ENCODE data around the gene CCNI.
"Not testable (repeated sequence)": the region's sequence is repeated elsewhere in the genome, so short reads cannot be mapped to it uniquely, and the experiment has no call there.

Gene CCNI

GRCh38 chr4:77092975-77093374, 17.2 kb upstream of the CCNI start:
- H3K36me3 Mint-ChIP-seq (ENCODE audit: low read depth): no peaks in the 10 kb centered on the region
- TF ChIP-seq CTCF (IDR thresholded peaks at IDR 0.05; ENCODE audit: unreplicated experiment in 3 of 3): no peak
- no peak overlapping the region for H3K4me3 Mint-ChIP-seq
- peak overlapping the region; percentile 9 to 26 (median 13) for H3K27ac Mint-ChIP-seq
- H3K9me3 Mint-ChIP-seq: no peaks in the 10 kb centered on the region
- H3K27me3 Mint-ChIP-seq (ENCODE audit: low read depth): no peaks in the 10 kb centered on the region
- H3K4me1 Mint-ChIP-seq: peaks cover 25% of the 10 kb centered on the region

- H3K27ac Mint-ChIP-seq: peak overlapping the region in 2 of 3 experiments; percentile 15 to 47
- no peaks in the 10 kb centered on the region for H3K27me3 Mint-ChIP-seq (ENCODE audit: low read depth)
- TF ChIP-seq CTCF (IDR thresholded peaks at IDR 0.05; ENCODE audit: unreplicated experiment in 3 of 3): no peak
- no peak overlapping the region for H3K4me3 Mint-ChIP-seq
- no peaks in the 10 kb centered on the region for H3K9me3 Mint-ChIP-seq
- peaks cover 4% of the 10 kb centered on the region for H3K36me3 Mint-ChIP-seq (ENCODE audit: low read depth)
- peaks cover 21% of the 10 kb centered on the region for H3K4me1 Mint-ChIP-seq
Observed at GRCh38 chr4:77089866-77090265, 14.1 kb upstream of the CCNI start.

GRCh38 chr4:77087027-77087426, 11.2 kb upstream of the CCNI start:
- H3K4me3 Mint-ChIP-seq; H3K9me3 Mint-ChIP-seq; H3K27ac Mint-ChIP-seq; H3K36me3 Mint-ChIP-seq (ENCODE audit: low read depth); H3K27me3 Mint-ChIP-seq (ENCODE audit: low read depth): not testable (repeated sequence)
- H3K4me1 Mint-ChIP-seq: peaks cover 38% of the 10 kb centered on the region

DNA sequence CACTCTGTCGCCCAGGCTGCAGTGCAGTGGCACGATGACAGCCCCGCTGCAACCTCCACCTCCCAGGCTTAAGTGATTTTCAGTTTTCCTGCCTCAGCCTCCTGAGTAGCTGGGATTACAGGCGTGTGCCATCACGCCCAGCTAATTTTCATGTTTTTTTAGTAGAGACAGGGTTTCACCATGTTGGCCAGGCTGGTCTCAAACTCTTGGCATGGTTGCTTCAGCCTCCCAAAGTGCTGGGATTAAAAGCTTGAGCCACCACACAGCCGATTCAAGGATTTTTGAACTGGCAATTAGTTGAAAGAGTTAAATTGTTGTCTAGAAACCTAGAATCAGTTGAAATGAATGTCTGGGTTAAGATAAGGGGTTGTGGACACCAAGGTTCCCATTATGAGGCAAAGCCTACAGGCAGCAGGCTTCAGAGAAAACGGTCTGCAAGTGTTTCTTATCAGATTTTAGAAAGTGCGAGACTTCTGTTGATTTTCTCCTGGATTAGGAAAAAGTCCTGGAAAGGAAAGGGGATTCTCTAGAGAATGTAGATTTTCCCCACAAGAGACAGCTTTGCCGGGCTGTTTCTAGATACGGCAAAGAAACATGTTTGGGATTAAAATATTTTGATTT, 8.3 kb upstream of the CCNI start:
- TF ChIP-seq CTCF (IDR thresholded peaks at IDR 0.05; ENCODE audit: unreplicated experiment in 3 of 3): no peak

GRCh38 chr4:77082886-77083608, 7.3 kb upstream of the CCNI start:
- peak overlapping the region in 2 of 3 experiments; percentile 28 to 37 for H3K27ac Mint-ChIP-seq
- peaks cover 4% of the 10 kb centered on the region for H3K36me3 Mint-ChIP-seq (ENCODE audit: low read depth)
- no peaks in the 10 kb centered on the region for H3K9me3 Mint-ChIP-seq
- H3K27me3 Mint-ChIP-seq (ENCODE audit: low read depth): no peaks in the 10 kb centered on the region
- TF ChIP-seq CTCF (IDR thresholded peaks at IDR 0.05; ENCODE audit: unreplicated experiment in 3 of 3): no peak
- peaks cover 44% of the 10 kb centered on the region for H3K4me1 Mint-ChIP-seq
- H3K4me3 Mint-ChIP-seq: no peak overlapping the region

More for the DNA sequence above, 8.3 kb upstream of the CCNI start:
- Mint-ChIP-seq H3K4me1 (peaks cover 41% of the 10 kb centered on the region), H3K27ac (peak overlapping the region in 2 of 3 experiments; percentile 28 to 37), H3K27me3 (ENCODE audit: low read depth) (no peaks in the 10 kb centered on the region), H3K9me3 (no peaks in the 10 kb centered on the region), H3K4me3 (no peak overlapping the region), H3K36me3 (ENCODE audit: low read depth) (peaks cover 4% of the 10 kb centered on the region)

DNA sequence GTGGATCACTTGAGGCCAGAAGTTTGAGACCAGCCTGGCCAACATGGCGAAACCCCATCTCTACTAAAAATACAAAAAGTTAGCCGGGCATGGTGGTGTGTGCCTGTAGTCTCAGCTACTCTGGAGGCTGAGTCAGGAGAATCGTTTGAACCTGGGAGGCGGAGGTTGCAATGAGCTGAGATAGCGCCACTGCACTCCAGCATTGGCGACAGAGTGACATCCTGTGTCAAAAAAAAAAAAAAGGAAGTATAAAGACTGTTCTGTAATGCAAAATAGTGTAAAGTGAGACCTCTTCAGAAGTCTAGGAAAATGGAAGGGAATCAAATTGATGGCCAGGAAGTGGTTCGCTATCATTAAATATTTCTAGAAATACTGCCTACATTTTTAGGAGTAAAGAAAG, 5.0 kb upstream of the CCNI start:
- H3K9me3 Mint-ChIP-seq; H3K36me3 Mint-ChIP-seq (ENCODE audit: low read depth); H3K4me3 Mint-ChIP-seq; H3K27me3 Mint-ChIP-seq (ENCODE audit: low read depth): not testable (repeated sequence)
- H3K27ac Mint-ChIP-seq: peak overlapping the region; percentile 60 to 87 (median 83)
- H3K4me1 Mint-ChIP-seq: peaks cover 60% of the 10 kb centered on the region

DNA sequence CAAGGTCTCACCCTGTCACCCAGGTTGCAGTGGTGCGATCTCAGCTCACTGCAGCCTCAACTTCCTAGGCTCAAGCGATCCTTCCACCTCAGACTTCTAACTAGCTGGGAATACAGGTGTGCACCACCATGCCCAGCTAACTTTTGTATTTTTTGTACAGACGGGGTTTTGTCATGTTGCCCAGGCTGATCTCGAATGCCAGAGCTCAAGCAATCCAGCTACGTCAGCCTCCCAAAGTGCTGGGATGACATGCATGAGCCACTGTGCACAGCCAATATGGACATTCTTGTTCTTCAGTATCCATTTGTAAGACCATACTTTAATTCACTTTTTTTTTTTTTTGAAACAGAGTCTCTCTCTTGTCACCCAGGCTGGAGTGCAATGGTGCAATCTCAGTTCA, 3.5 kb upstream of the CCNI start:
- TF ChIP-seq CTCF (IDR thresholded peaks at IDR 0.05; ENCODE audit: unreplicated experiment in 3 of 3): no peak
- no peaks in the 10 kb centered on the region for H3K9me3 Mint-ChIP-seq
- H3K27me3 Mint-ChIP-seq (ENCODE audit: low read depth): no peaks in the 10 kb centered on the region
- H3K4me1 Mint-ChIP-seq: peaks cover 50% of the 10 kb centered on the region
- H3K4me3 Mint-ChIP-seq: peak overlapping the region; percentile 37 to 67 (median 50)
- H3K36me3 Mint-ChIP-seq (ENCODE audit: low read depth): no peaks in the 10 kb centered on the region
- peak overlapping the region in 1 of 3 experiments; percentile 62 for H3K27ac Mint-ChIP-seq

Data from nephron (organoid).